NCI-H1694 treated with DMSO at 0.1 percent for 48 hours (cell line): ENCODE measurements around the gene THAP6.
"Not testable (repeated sequence)": the region's sequence is repeated elsewhere in the genome, so short reads cannot be mapped to it uniquely, and the experiment has no call there.

Experiments used
- DNase-seq: peaks from one replicate; lab custom pipeline; 2025; lab: John Stamatoyannopoulos, UW

Gene THAP6

GRCh38 chr4:75525910-75526309 lies 11.6 kb downstream of the THAP6 start:
- DNase-seq = no peak

DNA sequence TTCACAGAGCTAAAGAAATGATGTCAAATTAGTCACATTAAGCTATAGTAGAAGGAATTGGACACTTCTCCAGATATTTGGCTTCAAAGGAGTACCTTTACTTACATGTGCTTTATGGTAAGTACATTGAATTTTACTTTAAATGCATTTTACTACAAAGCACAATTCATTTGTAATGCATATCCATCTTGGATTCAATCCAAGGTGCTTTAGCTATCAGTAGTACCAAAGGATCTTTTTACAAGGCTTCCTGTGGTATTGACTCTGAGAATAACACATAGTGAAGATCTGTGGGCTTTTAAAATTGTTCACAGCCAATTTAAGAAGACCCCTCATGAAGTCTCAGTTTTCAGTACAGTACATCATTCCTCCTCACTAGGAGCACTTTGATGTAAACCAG lies 13.2 kb downstream of the THAP6 start:
- no peak for DNase-seq

DNA sequence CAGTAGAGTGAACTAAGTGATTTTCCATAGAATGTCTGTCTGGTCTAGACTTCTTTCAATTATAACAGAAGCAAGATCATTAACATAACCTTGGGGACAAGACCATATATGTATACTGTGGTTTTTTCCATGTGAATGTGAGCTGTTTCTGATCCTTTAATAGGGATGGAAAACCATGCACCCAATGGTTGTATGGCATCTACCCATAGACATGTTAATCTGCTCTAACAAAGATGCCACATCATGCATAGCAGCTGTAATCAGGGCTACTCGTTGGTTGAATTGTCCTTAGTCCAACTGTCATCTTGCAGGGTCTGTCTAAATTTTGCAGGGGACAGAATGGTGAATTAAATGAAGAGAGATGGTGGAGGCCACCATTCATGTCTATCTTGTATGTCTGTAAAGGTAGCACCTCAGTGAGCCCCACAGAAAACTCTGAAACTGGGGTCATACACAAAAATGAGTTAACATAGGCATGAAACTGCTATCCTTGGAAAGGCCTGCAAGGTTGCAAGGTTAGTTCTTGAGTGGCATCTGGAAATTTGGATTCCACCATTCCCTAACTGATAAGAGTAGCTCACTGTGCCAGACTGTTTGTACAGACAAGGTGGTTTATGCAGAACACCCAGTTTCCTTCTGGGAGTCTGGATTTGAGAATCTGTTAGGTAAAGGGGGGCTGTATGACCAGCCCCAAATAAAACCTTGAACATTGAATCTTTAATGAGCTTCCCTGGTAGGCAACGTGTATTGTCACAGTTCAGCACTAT lies 16.5 kb downstream of the THAP6 start:
- DNase-seq = no peak

DNA sequence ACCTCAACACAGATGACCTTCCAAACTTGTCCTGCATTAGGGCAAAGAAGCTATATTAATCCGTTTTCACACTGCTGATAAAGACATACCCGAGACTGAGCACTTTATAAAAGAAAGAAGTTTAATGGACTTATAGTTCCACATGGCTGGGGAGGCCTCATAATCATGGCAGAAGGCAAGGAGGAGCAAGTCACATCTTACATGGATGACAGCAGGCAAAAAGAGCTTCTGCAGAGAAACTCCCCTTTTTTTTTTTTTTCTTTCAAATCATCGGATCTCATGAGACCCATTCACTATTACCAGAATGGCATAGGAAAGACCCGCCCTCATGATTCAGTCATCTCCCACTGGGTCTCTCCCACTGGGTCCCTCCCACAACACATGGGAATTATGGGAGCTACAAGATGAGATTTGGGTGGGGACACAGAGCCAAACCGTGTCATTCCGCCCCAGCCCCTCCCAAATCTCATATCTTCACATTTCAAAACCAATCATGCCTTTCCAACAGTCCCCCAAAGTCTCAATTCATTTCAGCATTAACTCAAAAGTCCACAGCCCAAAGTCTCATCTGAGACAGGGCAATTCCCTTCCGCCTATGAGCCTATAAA lies 17.4 kb downstream of the THAP6 start:
- DNase-seq = not testable (repeated sequence)

- DNase-seq = not testable (repeated sequence)
Measured at GRCh38 chr4:75533339-75533887, 19.1 kb downstream of the THAP6 start.

GRCh38 chr4:75533926-75534325 lies 19.7 kb downstream of the THAP6 start:
- DNase-seq = not testable (repeated sequence)

- DNase-seq = not testable (repeated sequence)
Measured at GRCh38 chr4:75537308-75537707, 23.0 kb downstream of the THAP6 start.

DNA sequence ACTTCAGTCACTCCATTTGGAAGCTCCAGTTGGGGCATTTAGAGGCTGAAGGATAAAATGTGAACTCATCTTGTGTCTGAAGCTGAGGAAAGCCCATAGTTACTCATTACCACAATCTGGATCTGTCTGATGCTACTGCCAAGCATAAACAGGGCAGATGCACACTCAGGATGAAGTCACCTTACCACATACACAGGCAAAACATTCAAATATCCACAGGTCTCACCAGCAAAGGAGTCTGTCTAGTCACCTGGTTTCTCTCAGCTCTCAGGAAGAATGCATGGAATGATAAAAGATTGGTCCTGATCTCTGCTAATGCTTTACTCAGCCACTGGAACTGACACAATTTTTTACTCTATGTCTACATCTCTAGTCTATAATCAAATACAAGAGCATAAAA lies 28.6 kb downstream of the THAP6 start:
- DNase-seq = no peak

DNA sequence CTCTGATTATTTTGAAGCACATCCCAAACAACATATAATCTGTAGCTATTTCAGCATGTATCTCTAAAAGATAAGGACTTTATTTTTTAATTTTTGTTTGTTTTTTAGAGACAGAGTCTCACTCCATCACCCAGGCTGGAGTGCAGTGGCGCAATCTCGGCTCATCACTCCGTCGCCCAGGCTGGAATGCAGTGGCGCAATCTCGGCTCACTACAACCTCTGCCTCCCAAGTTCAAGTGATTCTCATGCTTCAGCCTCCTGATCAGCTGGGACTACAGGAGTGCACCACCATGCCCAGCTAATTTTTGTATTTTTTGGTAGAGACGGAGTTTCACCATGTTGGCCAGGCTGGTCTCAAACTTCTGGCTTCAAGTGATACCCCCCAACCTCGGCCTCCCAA lies 29.9 kb downstream of the THAP6 start:
- DNase-seq = not testable (repeated sequence)

- DNase-seq = no peak
Measured at GRCh38 chr4:75544870-75545269, 30.6 kb downstream of the THAP6 start.

- no peak for DNase-seq
Measured at GRCh38 chr4:75545526-75545925, 31.3 kb downstream of the THAP6 start.

DNA sequence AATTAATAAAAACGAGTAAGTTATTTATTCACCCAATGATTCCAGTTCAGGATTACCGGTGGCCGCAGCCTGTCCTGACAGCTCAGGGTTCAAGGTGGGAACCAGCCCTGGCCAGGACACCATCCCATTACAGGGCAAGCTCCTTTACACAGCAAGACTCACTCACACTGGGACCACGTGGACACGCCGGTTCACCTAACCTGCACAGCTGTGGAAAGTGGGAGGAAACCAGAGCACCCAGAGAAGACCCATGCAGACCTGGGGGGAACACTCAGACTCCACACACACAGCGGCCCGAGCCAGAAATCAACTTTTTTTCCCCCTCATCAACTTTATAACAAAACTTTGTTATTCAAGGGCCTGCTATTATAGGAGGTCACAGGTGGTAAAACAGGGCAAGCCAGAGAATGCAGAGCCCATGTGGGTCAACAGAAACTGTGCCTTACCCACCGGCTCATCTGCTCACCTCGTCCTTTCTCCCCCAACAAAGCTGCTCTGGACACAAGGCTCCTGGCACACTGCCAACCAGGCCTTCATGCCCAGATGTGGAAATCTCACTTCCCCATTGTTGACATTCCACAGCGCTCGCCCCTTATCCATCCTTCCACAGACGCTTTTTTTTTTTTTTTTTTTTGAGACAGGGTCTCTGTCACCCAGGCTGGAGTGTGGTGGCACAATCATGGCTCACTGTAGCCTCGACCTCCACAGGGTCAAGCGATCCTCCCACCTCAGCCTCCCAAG lies 33.5 kb downstream of the THAP6 start:
- no peak for DNase-seq

- DNase-seq = no peak
Measured at GRCh38 chr4:75549019-75549418, 34.7 kb downstream of the THAP6 start.

DNA sequence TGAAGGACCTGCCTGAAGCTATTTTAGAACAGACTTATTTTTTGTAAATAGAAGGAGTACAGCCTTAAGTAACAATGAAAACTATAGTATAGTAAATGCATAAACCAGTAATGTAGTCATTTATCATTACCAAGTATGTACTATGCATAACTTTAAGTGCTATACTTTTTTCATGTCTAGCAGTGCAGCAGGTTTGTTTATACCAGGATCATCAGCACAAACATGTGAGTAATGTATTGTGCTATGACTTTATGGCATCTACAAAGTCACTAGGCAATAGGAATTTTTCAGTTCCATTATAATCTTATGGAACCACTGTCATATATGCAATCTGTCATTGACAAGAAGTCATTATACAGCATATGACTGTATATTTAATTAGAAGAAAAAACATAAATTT lies 38.2 kb downstream of the THAP6 start:
- DNase-seq = no peak

- no peak for DNase-seq
Measured at GRCh38 chr4:75555294-75556164, 41.3 kb downstream of the THAP6 start, which contains the start of gene ODAPH. Gene ODAPH (plus strand): TSS chr4:75556066. CDS start chr4:75556083, 17 bp downstream.

GRCh38 chr4:75557696-75558095 lies 43.4 kb downstream of the THAP6 start:
- no peak for DNase-seq

- DNase-seq = no peak
Measured at GRCh38 chr4:75561789-75562188, 47.5 kb downstream of the THAP6 start.

- DNase-seq = no peak
Measured at GRCh38 chr4:75564023-75564422, 49.8 kb downstream of the THAP6 start.

DNA sequence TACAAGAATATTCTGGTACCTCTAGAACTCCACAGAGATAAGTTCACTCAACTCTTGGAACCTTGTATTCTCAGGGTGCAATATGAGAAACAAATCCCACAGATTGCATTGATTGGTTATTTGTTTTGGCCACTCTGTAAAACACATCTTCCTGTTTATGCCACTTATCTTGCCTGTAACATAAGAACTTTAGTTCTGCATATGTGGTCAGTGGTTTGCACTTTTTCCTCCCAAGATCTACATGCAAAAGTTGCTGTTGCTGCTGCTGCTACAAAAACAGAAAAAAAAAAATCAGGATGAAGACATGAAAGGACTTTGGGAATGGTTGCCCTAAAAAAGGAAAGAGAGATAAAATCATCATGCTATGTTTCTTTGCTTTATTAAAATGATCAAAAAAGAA lies 51.2 kb downstream of the THAP6 start:
- no peak for DNase-seq

DNA sequence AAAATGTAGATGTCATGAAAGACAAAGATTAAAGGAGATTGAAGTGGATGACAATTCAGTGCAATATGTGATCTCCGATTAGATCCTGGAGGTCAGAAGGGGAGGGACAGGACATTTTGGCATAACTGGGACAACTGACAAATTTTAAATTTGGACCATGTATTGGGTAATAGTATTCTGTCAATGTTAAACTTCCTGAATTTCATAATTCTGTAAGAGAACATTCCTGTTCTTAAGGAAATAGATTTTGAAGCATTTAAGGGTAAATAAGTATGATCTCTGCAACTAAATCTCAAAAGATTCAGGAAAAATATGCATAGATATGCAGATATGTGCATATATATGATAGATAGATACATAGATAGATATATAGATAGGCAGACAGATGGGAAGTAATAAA lies 52.6 kb downstream of the THAP6 start:
- DNase-seq = no peak

- no peak for DNase-seq
Measured at GRCh38 chr4:75567725-75568124, 53.5 kb downstream of the THAP6 start.
